Retinal pigment epithelial cell (primary cell): ENCODE results near the gene TTC28.

Experiments
- DNase-seq: peaks from one replicate; pipeline ENCODE4 v3.0.0-alpha.2; 2010; ENCODE audit warnings: low read depth
- H3K4me3 ChIP-seq: 2 replicates; pipeline ENCODE4 v1.5.1; 2011; ENCODE audit warnings: mild to moderate bottlenecking, low read length, control low read depth, moderate library complexity
- TF ChIP-seq, protein P1 (sequence below): conservative IDR thresholded peaks from 2 replicates; pipeline ENCODE4 v1.5.1; 2011; ENCODE audit warnings: low read depth, low read length, control low read depth, inconsistent platforms

Gene TTC28

GRCh38 chr22:28147401-28147800 lies 532.2 kb downstream of the TTC28 start:
- TF ChIP-seq, protein P1, sequence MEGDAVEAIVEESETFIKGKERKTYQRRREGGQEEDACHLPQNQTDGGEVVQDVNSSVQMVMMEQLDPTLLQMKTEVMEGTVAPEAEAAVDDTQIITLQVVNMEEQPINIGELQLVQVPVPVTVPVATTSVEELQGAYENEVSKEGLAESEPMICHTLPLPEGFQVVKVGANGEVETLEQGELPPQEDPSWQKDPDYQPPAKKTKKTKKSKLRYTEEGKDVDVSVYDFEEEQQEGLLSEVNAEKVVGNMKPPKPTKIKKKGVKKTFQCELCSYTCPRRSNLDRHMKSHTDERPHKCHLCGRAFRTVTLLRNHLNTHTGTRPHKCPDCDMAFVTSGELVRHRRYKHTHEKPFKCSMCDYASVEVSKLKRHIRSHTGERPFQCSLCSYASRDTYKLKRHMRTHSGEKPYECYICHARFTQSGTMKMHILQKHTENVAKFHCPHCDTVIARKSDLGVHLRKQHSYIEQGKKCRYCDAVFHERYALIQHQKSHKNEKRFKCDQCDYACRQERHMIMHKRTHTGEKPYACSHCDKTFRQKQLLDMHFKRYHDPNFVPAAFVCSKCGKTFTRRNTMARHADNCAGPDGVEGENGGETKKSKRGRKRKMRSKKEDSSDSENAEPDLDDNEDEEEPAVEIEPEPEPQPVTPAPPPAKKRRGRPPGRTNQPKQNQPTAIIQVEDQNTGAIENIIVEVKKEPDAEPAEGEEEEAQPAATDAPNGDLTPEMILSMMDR, result no peak
- no peak for DNase-seq
- H3K4me3 ChIP-seq, result no peak overlapping the region

DNA sequence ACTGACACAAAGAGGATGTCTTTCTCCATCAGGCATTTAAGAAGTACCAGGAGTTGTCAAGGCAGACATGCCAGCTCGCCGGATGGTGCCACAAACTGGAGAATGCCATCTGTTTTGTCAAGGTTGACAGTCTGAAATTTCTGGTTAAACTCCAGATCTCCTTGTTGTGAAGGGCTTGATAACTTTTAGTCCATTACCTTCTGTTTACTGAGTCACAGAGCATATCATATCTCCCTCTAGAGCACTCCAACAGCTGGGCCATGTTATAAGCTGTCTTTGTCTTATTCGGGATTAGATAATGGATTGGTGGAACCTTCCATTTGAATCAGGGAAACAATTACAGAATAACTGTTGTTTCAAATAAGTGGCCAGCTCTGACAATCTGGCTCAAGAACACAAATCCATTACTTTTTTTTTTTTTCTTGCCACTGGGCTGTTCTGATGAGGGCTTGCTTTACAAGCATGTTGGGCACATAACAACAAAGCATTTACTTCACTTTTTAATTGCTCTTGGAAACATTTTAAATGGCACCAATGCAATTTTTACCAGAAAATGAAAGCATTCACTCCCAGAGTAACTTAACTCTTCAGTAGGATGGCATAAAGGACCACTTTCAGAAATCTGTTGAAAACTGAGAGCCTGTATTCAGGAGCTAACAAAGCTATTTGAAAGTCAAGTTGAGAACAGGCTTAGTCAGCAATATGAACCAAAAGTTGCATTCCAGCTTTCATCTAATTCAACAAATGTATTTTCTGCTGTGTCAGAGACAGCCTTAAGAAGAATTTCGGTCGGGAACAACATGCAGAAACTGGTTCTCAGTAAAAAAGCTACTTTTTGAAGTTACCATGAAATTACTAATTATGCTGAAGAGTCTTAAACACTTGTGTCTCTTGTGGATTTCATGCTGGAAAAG lies 533.0 kb downstream of the TTC28 start:
- TF ChIP-seq, protein P1, result no peak
- no peak for DNase-seq
- no peak overlapping the region for H3K4me3 ChIP-seq

DNA sequence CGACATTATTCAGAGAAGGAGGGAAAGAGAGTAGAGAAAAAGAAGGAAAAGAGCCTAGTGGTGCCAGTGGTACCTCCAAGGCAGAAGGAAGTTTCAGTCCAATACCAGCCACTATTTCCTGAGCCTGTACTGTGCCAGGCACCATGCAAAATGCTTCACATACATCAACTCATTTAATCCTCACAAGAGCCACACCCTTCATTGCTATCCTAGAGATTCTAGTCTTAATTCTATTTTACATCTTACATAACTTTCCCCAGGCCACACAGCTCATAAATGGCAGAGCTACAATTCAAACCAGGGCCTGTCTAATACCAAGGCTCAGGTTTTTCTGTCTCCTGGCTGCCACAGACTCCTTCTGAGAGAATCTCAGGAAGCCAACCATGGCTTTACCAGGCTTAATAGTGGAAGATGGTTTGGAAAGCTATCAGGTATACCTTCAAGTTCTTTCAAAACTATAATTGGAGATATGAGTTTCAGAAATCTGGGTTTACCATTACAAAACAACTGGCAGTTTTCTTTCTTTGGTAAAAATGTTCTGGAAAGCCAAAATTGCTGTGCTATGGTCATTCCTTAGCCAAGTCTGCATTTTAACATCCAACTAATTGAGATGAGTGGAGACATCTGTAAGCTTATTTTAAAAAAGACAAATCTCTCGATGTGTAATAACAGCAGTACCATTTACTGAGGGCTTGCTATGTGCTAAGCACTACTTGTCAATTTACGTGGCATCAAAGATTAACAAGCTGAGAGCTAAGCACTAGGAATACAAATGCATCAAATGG lies 535.5 kb downstream of the TTC28 start:
- H3K4me3 ChIP-seq, result no peak overlapping the region
- peak; percentile 73 for DNase-seq
- TF ChIP-seq, protein P1, result no peak

GRCh38 chr22:28143241-28143865 lies 536.3 kb downstream of the TTC28 start:
- TF ChIP-seq, protein P1, result no peak
- no peak for DNase-seq
- H3K4me3 ChIP-seq, result no peak overlapping the region

DNA sequence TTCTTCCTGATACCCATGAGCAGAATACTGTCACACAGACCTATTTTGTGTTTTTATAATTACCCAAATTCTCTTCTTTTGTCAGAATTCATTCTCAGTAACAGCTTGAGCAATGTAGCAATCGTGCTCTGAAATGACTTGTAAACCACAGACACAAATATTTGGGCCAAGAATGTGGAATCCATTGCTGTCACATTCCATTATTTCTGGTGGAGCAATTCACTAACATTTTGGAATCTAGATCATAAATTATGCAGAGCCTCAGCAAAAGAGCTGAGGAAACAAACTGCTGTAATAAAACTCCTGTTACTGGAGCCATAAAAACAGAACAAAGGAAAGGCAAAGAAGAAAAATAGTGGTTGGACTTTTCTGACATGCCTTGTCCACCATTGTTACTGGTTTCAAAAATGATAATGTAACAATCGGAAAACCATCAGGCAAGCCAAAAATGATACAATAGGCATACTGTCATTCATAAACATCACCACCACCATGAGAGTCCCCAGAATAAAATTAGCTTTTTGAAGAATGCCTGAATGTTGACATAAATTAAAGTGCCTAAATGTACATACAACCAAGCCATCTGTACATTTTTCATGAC lies 537.2 kb downstream of the TTC28 start:
- peak; percentile 89 for DNase-seq
- H3K4me3 ChIP-seq, result no peak overlapping the region
- TF ChIP-seq, protein P1, result no peak

GRCh38 chr22:28141614-28142013 lies 538.0 kb downstream of the TTC28 start:
- DNase-seq, result peak; percentile 55
- no peak overlapping the region for H3K4me3 ChIP-seq
- TF ChIP-seq, protein P1, result no peak
